HepG2 (cell line): ENCODE data around the gene ABCG2. TPM values are rescaled to one million over a fixed set of nuclear protein-coding genes. Genes with fewer than 3 reads are reported as not detected.

Experiments used
- CAMTA2 ChIP-seq: sonication (generic); formaldehyde crosslinking; IDR thresholded peaks from 2 replicates; pipeline ENCODE4 v1.4.0; 2020; ENCODE audit warnings: mild to moderate bottlenecking, missing genetic modification reagents, borderline replicate concordance
- IRF2 ChIP-seq: IDR thresholded peaks from 2 replicates; pipeline ENCODE4 v1.6.1; 2018; ENCODE audit warnings: missing genetic modification reagents, missing compliant biosample characterization
- MEIS2 ChIP-seq: sonication (generic); formaldehyde crosslinking; IDR thresholded peaks from 2 replicates; pipeline ENCODE4 v1.9.0; 2021; ENCODE audit warnings: mild to moderate bottlenecking, missing genetic modification reagents
- MIER2 ChIP-seq: IDR thresholded peaks from 2 replicates; pipeline ENCODE4 v1.6.1; 2016; ENCODE audit warnings: missing biosample characterization, missing genetic modification reagents
- NR2F2 ChIP-seq: IDR thresholded peaks from 2 replicates; pipeline ENCODE4 v1.6.1; 2012; ENCODE audit warnings: low read depth, inconsistent platforms, borderline replicate concordance
- SP140L ChIP-seq: sonication (generic); formaldehyde crosslinking; IDR thresholded peaks from 2 replicates; pipeline ENCODE4 v1.4.0; 2020; ENCODE audit warnings: missing genetic modification reagents, borderline replicate concordance
- U2AF2 ChIP-seq: fragments of 200-400 bp; formaldehyde crosslinking; IDR thresholded peaks from 2 replicates; pipeline ENCODE4 v1.6.1; 2017; ENCODE audit warnings: low read depth, mild to moderate bottlenecking, low read length
- ZC3H4 ChIP-seq: sonication (generic); formaldehyde crosslinking; IDR thresholded peaks from 2 replicates; pipeline ENCODE4 v1.4.0; 2020; ENCODE audit warnings: missing genetic modification reagents, borderline replicate concordance
- ZNF260 ChIP-seq: sonication (generic); formaldehyde crosslinking; IDR thresholded peaks from 2 replicates; pipeline ENCODE4 v1.4.0; 2020; ENCODE audit warnings: missing genetic modification reagents, low read depth, mild to moderate bottlenecking, borderline replicate concordance
- ZNF30 ChIP-seq: sonication (generic); formaldehyde crosslinking; IDR thresholded peaks from 2 replicates; pipeline ENCODE4 v1.5.0; 2020; ENCODE audit warnings: mild to moderate bottlenecking, missing genetic modification reagents
- ZNF407 ChIP-seq: sonication (generic); formaldehyde crosslinking; IDR thresholded peaks from one replicate; pipeline ENCODE4 v1.5.1; 2020; ENCODE audit warnings: mild to moderate bottlenecking, missing genetic modification reagents; ENCODE audit errors: not compliant biosample characterization
- ZNF619 ChIP-seq: sonication (generic); formaldehyde crosslinking; IDR thresholded peaks from 2 replicates; pipeline ENCODE4 v1.4.0; 2020; ENCODE audit warnings: mild to moderate bottlenecking, missing genetic modification reagents
- ZSCAN29 ChIP-seq: sonication (generic); formaldehyde crosslinking; conservative IDR thresholded peaks from 2 replicates; pipeline ENCODE4 v1.4.0; 2020; ENCODE audit warnings: mild to moderate bottlenecking, missing genetic modification reagents
- polyA plus RNA-seq, 8 experiments: library from polyadenylated mRNA; depleted of rRNA in 3 of 8; stranded (reverse) in 7 of 8; unstranded in 1 of 8; fragments of >200 nt; fragmentation: Illumina TruSeq in 4 of 8; extraction: Trizol in 4 of 8; gene quantifications; 2 replicates each; pipeline versions ENCODE4 v1.2.1 to v1.2.3, GENCODE V29; 2011 to 2016; ENCODE audit warnings: low read depth in 4 of 8, missing spikeins in 1 of 8, mixed read lengths in 1 of 8; ENCODE audit not compliant: insufficient read depth in 1 of 8
- total RNA-seq, 5 experiments: library from RNA; depleted of rRNA; stranded (reverse); fragments of >200 nt; fragmentation: Illumina TruSeq; extraction: Trizol; gene quantifications; 2 replicates each; pipeline ENCODE4 v1.2.3, GENCODE V29; 2016; ENCODE audit warnings: low read depth in 1 of 5
- TF ChIP-seq, protein P1 (sequence below): sonication (generic); formaldehyde crosslinking; IDR thresholded peaks from 2 replicates; pipeline ENCODE4 v1.8.1; 2023; ENCODE audit warnings: missing genetic modification reagents, mild to moderate bottlenecking, borderline replicate concordance
- TF ChIP-seq, protein P2 (sequence below): sonication (generic); formaldehyde crosslinking; IDR thresholded peaks from 2 replicates; pipeline ENCODE4 v1.4.0; 2020; ENCODE audit warnings: missing genetic modification reagents, mild to moderate bottlenecking, borderline replicate concordance
- TF ChIP-seq, protein P3 (sequence below): sonication (generic); formaldehyde crosslinking; conservative IDR thresholded peaks from 2 replicates; pipeline ENCODE4 v1.4.0; 2020; ENCODE audit warnings: missing genetic modification reagents

The ABCG2 gene
- total and polyA plus RNA-seq, 2 of the 13 experiments (the other 11 are each of a cell fraction or from before 2014, with no cell fraction given): 10.0 to 15.7 TPM

DNA sequence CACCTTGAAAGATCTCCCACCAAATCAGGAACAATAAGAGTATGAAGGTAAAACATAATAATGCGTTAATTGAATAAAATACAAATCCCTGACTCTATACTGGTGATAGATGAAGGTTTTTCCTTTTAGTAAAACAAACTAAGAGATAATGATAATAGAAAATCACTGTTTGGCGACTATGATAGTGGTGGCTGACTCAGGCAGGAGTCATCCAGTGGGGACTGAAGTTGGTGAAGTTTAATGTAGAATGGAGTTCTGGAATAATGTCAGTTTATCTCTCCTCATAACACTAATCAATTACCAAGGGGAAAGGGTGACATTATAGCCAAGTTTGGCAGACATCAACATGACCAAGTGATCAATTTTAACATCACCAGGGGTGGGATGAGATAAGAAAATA lies 21.3 kb downstream of the ABCG2 start (continued):
- TF ChIP-seq ZNF407 (CRISPR knock-in tag) (no peak), ZNF619 (no peak), MEIS2 (CRISPR knock-in tag) (no peak), ZNF260 (no peak), MIER2 (CRISPR knock-in tag) (no peak), ZNF30 (CRISPR knock-in tag) (no peak), CAMTA2 (CRISPR knock-in tag) (no peak), NR2F2 (no peak), IRF2 (CRISPR knock-in tag) (no peak), U2AF2 (no peak), ZC3H4 (CRISPR knock-in tag) (no peak), SP140L (CRISPR knock-in tag) (no peak), ZSCAN29 (no peak)
- TF ChIP-seq, protein P1, sequence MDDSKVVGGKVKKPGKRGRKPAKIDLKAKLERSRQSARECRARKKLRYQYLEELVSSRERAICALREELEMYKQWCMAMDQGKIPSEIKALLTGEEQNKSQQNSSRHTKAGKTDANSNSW (CRISPR knock-in tag): no peak
- TF ChIP-seq, protein P2, sequence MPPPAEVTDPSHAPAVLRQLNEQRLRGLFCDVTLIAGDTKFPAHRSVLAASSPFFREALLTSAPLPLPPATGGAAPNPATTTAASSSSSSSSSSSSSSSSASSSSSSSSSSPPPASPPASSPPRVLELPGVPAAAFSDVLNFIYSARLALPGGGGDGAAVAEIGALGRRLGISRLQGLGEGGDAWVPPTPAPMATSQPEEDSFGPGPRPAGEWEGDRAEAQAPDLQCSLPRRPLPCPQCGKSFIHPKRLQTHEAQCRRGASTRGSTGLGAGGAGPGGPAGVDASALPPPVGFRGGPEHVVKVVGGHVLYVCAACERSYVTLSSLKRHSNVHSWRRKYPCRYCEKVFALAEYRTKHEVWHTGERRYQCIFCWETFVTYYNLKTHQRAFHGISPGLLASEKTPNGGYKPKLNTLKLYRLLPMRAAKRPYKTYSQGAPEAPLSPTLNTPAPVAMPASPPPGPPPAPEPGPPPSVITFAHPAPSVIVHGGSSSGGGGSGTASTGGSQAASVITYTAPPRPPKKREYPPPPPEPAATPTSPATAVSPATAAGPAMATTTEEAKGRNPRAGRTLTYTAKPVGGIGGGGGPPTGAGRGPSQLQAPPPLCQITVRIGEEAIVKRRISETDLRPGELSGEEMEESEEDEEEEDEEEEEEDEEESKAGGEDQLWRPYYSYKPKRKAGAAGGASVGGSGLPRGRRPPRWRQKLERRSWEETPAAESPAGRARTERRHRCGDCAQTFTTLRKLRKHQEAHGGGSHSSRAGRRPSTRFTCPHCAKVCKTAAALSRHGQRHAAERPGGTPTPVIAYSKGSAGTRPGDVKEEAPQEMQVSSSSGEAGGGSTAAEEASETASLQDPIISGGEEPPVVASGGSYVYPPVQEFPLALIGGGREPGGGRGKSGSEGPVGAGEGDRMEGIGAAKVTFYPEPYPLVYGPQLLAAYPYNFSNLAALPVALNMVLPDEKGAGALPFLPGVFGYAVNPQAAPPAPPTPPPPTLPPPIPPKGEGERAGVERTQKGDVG (CRISPR knock-in tag): no peak
- TF ChIP-seq, protein P3, sequence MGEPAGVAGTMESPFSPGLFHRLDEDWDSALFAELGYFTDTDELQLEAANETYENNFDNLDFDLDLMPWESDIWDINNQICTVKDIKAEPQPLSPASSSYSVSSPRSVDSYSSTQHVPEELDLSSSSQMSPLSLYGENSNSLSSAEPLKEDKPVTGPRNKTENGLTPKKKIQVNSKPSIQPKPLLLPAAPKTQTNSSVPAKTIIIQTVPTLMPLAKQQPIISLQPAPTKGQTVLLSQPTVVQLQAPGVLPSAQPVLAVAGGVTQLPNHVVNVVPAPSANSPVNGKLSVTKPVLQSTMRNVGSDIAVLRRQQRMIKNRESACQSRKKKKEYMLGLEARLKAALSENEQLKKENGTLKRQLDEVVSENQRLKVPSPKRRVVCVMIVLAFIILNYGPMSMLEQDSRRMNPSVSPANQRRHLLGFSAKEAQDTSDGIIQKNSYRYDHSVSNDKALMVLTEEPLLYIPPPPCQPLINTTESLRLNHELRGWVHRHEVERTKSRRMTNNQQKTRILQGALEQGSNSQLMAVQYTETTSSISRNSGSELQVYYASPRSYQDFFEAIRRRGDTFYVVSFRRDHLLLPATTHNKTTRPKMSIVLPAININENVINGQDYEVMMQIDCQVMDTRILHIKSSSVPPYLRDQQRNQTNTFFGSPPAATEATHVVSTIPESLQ (CRISPR knock-in tag): no peak
